Neural cell (in vitro differentiated cells): ENCODE measurements around the gene SOCS6.

Experiments used
- CTCF ChIP-seq: fragments of 450-650 bp; IDR thresholded peaks from 2 replicates; pipeline ENCODE4 v1.5.1; 2014; ENCODE audit warnings: antibody characterized with exemption, mild to moderate bottlenecking, moderate library complexity; ENCODE audit not compliant: poor library complexity, severe bottlenecking
- EP300 ChIP-seq: fragments of 450-650 bp; conservative IDR thresholded peaks from 2 replicates; pipeline ENCODE4 v1.6.1; 2014; ENCODE audit warnings: antibody characterized with exemption, mild to moderate bottlenecking, moderate library complexity; ENCODE audit not compliant: poor library complexity, severe bottlenecking
- EZH2 ChIP-seq: fragments of 200-600, 300-800 bp; shearing (Covaris generic), sonication (generic); IDR thresholded peaks from 2 replicates; pipeline ENCODE4 v1.6.1; 2014; ENCODE audit warnings: antibody characterized with exemption, low read length, borderline replicate concordance, mild to moderate bottlenecking; ENCODE audit not compliant: insufficient read depth, poor library complexity, severe bottlenecking
- MXI1 ChIP-seq: fragments of 450-650 bp; conservative IDR thresholded peaks from 2 replicates; pipeline ENCODE4 v1.6.1; 2014; ENCODE audit warnings: antibody characterized with exemption, mild to moderate bottlenecking; ENCODE audit not compliant: poor library complexity, severe bottlenecking
- POLR2AphosphoS5 ChIP-seq: IDR thresholded peaks from 2 replicates; pipeline ENCODE4 v1.6.1; 2012
- TAF1 ChIP-seq: IDR thresholded peaks from 2 replicates; pipeline ENCODE4 v1.6.1; 2012; ENCODE audit warnings: low read depth

- TF ChIP-seq EZH2 (no peak), POLR2AphosphoS5 (no peak), CTCF (no peak), TAF1 (no peak), EP300 (no peak), MXI1 (no peak)
Observed at GRCh38 chr18:70294471-70295191, 5.8 kb downstream of the SOCS6 start.
